H9 (cell line): ENCODE measurements around the gene PHLDA1. TPM values are rescaled to one million over a fixed set of nuclear protein-coding genes. Genes with fewer than 3 reads are reported as not detected.

Experiments
- DNase-seq: peaks from one replicate; pipeline ENCODE4 v3.0.0-alpha.2; 2017
- H2AFZ ChIP-seq: one replicate; pipeline ENCODE4 v1.6.1; 2013; ENCODE audit warnings: mild to moderate bottlenecking, low read length, control low read depth, moderate library complexity
- H2AK5ac ChIP-seq: 2 replicates; pipeline ENCODE4 v1.6.1; 2013; ENCODE audit warnings: low read length, control low read depth, mixed read lengths; ENCODE audit not compliant: insufficient read length
- H2BK120ac ChIP-seq: one replicate; pipeline ENCODE4 v1.6.1; 2013; ENCODE audit warnings: low read depth, mild to moderate bottlenecking, low read length, control low read depth, inconsistent platforms; ENCODE audit not compliant: poor library complexity, severe bottlenecking
- H2BK12ac ChIP-seq: 2 replicates; pipeline ENCODE4 v1.6.1; 2013; ENCODE audit warnings: low read length, control low read depth, mixed read lengths, low read depth; ENCODE audit not compliant: insufficient read length
- H2BK15ac ChIP-seq: 2 replicates; pipeline ENCODE4 v1.6.1; 2013; ENCODE audit warnings: low read depth, low read length, control low read depth
- H2BK20ac ChIP-seq: one replicate; pipeline ENCODE4 v1.6.1; 2013; ENCODE audit warnings: low read depth, mild to moderate bottlenecking, low read length, control low read depth, inconsistent platforms; ENCODE audit not compliant: poor library complexity, severe bottlenecking
- H2BK5ac ChIP-seq: 2 replicates; pipeline ENCODE4 v1.6.1; 2013; ENCODE audit warnings: low read length, control low read depth, mixed read lengths; ENCODE audit not compliant: insufficient read length
- H3K14ac ChIP-seq: 2 replicates; pipeline ENCODE4 v1.6.1; 2013; ENCODE audit warnings: low read length, control low read depth; ENCODE audit not compliant: insufficient read depth
- H3K18ac ChIP-seq: 2 replicates; pipeline ENCODE4 v1.6.1; 2013; ENCODE audit warnings: low read depth, mild to moderate bottlenecking, mixed read lengths, low read length, control low read depth; ENCODE audit not compliant: insufficient read length
- H3K23ac ChIP-seq: 2 replicates; pipeline ENCODE4 v1.6.1; 2013; ENCODE audit warnings: low read length, control low read depth, mixed read lengths, low read depth; ENCODE audit not compliant: insufficient read length
- H3K23me2 ChIP-seq: 2 replicates; pipeline ENCODE4 v1.6.1; 2013; ENCODE audit warnings: low read depth, mild to moderate bottlenecking, mixed read lengths, low read length, control low read depth; ENCODE audit not compliant: insufficient read length, poor library complexity, severe bottlenecking
- H3K27ac ChIP-seq: 2 replicates; pipeline ENCODE4 v1.5.1; 2013; ENCODE audit warnings: low read length, control low read depth, mixed read lengths, low read depth; ENCODE audit not compliant: insufficient read length
- H3K27me3 ChIP-seq: 2 replicates; pipeline ENCODE4 v1.6.1; 2013; ENCODE audit warnings: low read length, control low read depth, inconsistent platforms; ENCODE audit not compliant: insufficient read depth
- H3K4ac ChIP-seq: 2 replicates; pipeline ENCODE4 v1.6.1; 2013; ENCODE audit warnings: low read depth, mild to moderate bottlenecking, control low read depth, inconsistent platforms, low read length, moderate library complexity
- H3K4me1 ChIP-seq: 2 replicates; pipeline ENCODE4 v1.6.1; 2013; ENCODE audit warnings: low read length, control low read depth, inconsistent platforms; ENCODE audit not compliant: insufficient read depth
- H3K4me2 ChIP-seq: 2 replicates; pipeline ENCODE4 v1.6.1; 2013; ENCODE audit warnings: low read length, control low read depth, mixed read lengths; ENCODE audit not compliant: insufficient read length, insufficient read depth
- H3K56ac ChIP-seq: 2 replicates; pipeline ENCODE4 v1.6.1; 2013; ENCODE audit warnings: low read depth, mild to moderate bottlenecking, mixed read lengths, low read length, control low read depth; ENCODE audit not compliant: insufficient read length
- H3K79me1 ChIP-seq: 2 replicates; pipeline ENCODE4 v1.6.1; 2013; ENCODE audit warnings: low read depth, mild to moderate bottlenecking, moderate library complexity, low read length, control low read depth, inconsistent platforms; ENCODE audit not compliant: insufficient read depth, poor library complexity, severe bottlenecking
- H3K79me2 ChIP-seq: 2 replicates; pipeline ENCODE4 v1.6.1; 2013; ENCODE audit warnings: low read length, control low read depth, inconsistent platforms; ENCODE audit not compliant: insufficient read depth
- H3K9ac ChIP-seq: 2 replicates; pipeline ENCODE4 v1.6.1; 2013; ENCODE audit warnings: low read length, control low read depth, mixed read lengths; ENCODE audit not compliant: insufficient read length; ENCODE audit errors: extremely low read depth
- H3K9me3 ChIP-seq: one replicate; pipeline ENCODE4 v1.6.1; 2013; ENCODE audit warnings: low read depth, low read length, inconsistent platforms; ENCODE audit not compliant: control insufficient read depth
- H3T11ph ChIP-seq: one replicate; pipeline ENCODE4 v1.6.1; 2013; ENCODE audit warnings: mild to moderate bottlenecking, low read length, control low read depth, inconsistent platforms
- H4K20me1 ChIP-seq: one replicate; pipeline ENCODE4 v1.6.1; 2013; ENCODE audit not compliant: control insufficient read depth, insufficient read length, insufficient read depth
- H4K5ac ChIP-seq: 2 replicates; pipeline ENCODE4 v1.6.1; 2013; ENCODE audit warnings: low read depth, mild to moderate bottlenecking, mixed read lengths, low read length, control low read depth; ENCODE audit not compliant: insufficient read length
- H4K8ac ChIP-seq: replicated peaks from 2 replicates; pipeline ENCODE4 v1.6.1; 2013; ENCODE audit warnings: low read length, control low read depth, mixed read lengths, low read depth; ENCODE audit not compliant: insufficient read length
- H4K91ac ChIP-seq: 2 replicates; pipeline ENCODE4 v1.6.1; 2013; ENCODE audit warnings: low read depth, mild to moderate bottlenecking, moderate library complexity, mixed read lengths, low read length, control low read depth; ENCODE audit not compliant: insufficient read length
- H3K27ac Mint-ChIP-seq, 3 experiments: 2 replicates in 2 of 3; 3 replicates in 1 of 3; pipeline ENCODE4 v1.8.0; 2020 to 2021; ENCODE audit warnings: mixed read lengths in 3 of 3, mild to moderate bottlenecking in 1 of 3, moderate library complexity in 1 of 3
- H3K27me3 Mint-ChIP-seq: 2 replicates; pipeline ENCODE4 v1.8.0; 2021; ENCODE audit warnings: low read depth, mild to moderate bottlenecking, moderate library complexity, mixed read lengths
- H3K36me3 Mint-ChIP-seq, 3 experiments: 2 replicates in 2 of 3; 3 replicates in 1 of 3; pipeline ENCODE4 v1.8.0; 2020 to 2021; ENCODE audit warnings: low read depth in 3 of 3, mixed read lengths in 3 of 3; ENCODE audit not compliant: insufficient read depth in 1 of 3
- H3K4me1 Mint-ChIP-seq, 2 experiments: 2 replicates each; pipeline ENCODE4 v1.8.0; 2020; ENCODE audit warnings: mixed read lengths in 2 of 2
- H3K4me3 Mint-ChIP-seq, 2 experiments: 2 replicates in 1 of 2; 3 replicates in 1 of 2; pipeline ENCODE4 v1.8.0; 2020 to 2021; ENCODE audit warnings: mild to moderate bottlenecking in 2 of 2, mixed read lengths in 2 of 2, moderate library complexity in 1 of 2
- H3K9me3 Mint-ChIP-seq, 2 experiments: 2 replicates in 1 of 2; 3 replicates in 1 of 2; pipeline ENCODE4 v1.8.0; 2020; ENCODE audit warnings: mild to moderate bottlenecking in 2 of 2, mixed read lengths in 2 of 2, moderate library complexity in 1 of 2
- WGBS: extraction: QIAGEN DNeasy Blood & Tissue Kit; methylation state at CpG from one replicate; pipeline ENCODE4 v1.1.7; 2013; ENCODE audit warnings: missing lambda C conversion rate, low lambda C conversion rate, mixed read lengths; ENCODE audit not compliant: insufficient read length; ENCODE audit errors: extremely low coverage; 5-methylcytosine and 5-hydroxymethylcytosine counted together
- total RNA-seq: library from RNA; stranded (reverse); gene quantifications from 2 replicates; pipeline ENCODE4 v1.2.1, GENCODE V29; 2021
- TF ChIP-seq, protein P1 (sequence below): fragments of 200-600 bp; sonication (generic); conservative IDR thresholded peaks from 3 replicates; pipeline ENCODE4 v1.8.0; 2021; ENCODE audit warnings: antibody characterized with exemption, mild to moderate bottlenecking

Gene PHLDA1
- total RNA-seq, 1 experiment from 2014 or later = 106 TPM

DNA sequence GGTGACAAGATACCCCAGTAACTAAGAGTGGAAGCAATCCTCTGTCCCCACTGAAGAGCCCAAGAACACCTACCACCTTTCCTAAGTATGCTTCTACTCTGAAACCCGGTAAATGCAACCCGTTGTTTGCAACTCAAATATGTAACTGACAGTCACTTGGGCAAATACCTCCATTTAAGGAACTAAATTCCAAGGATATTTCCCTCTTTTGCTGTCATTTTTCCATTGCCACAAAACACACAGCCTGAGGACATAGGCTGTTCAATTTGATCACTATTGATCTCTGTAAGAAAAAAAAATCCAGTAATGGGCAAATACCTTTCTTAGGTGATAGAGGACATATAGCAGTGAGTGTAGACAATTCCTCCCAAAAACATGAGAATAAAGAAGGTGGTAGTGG lies 6.6 kb upstream of the PHLDA1 start:
- Histone ChIP-seq H4K91ac (no peak overlapping the region), H3K4me1 (peaks cover 12% of the 10 kb centered on the region), H2BK5ac (no peak overlapping the region), H3K23me2 (no peaks in the 10 kb centered on the region), H4K8ac (no peak overlapping the region), H2AFZ (no peak overlapping the region), H2BK20ac (no peak overlapping the region), H3K79me1 (no peaks in the 10 kb centered on the region), H3T11ph (no peak overlapping the region), H3K9me3 (no peaks in the 10 kb centered on the region), H2AK5ac (no peak overlapping the region), H4K5ac (no peak overlapping the region), H3K14ac (no peak overlapping the region), H2BK120ac (no peak overlapping the region), H3K4me2 (no peak overlapping the region), H3K27ac (no peak overlapping the region), H3K4ac (no peak overlapping the region), H3K27me3 (no peaks in the 10 kb centered on the region), H3K79me2 (no peaks in the 10 kb centered on the region), H2BK12ac (no peak overlapping the region), H3K9ac (no peak overlapping the region), H4K20me1 (no peaks in the 10 kb centered on the region), H3K56ac (no peak overlapping the region), H3K18ac (no peak overlapping the region), H2BK15ac (no peak overlapping the region), H3K23ac (no peak overlapping the region)
- WGBS = no CpG with 5 or more reads among the region's 2 CpGs
- TF ChIP-seq, protein P1, sequence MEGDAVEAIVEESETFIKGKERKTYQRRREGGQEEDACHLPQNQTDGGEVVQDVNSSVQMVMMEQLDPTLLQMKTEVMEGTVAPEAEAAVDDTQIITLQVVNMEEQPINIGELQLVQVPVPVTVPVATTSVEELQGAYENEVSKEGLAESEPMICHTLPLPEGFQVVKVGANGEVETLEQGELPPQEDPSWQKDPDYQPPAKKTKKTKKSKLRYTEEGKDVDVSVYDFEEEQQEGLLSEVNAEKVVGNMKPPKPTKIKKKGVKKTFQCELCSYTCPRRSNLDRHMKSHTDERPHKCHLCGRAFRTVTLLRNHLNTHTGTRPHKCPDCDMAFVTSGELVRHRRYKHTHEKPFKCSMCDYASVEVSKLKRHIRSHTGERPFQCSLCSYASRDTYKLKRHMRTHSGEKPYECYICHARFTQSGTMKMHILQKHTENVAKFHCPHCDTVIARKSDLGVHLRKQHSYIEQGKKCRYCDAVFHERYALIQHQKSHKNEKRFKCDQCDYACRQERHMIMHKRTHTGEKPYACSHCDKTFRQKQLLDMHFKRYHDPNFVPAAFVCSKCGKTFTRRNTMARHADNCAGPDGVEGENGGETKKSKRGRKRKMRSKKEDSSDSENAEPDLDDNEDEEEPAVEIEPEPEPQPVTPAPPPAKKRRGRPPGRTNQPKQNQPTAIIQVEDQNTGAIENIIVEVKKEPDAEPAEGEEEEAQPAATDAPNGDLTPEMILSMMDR = no peak
- Mint-ChIP-seq H3K27ac (peak overlapping the region in 2 of 3 experiments; percentile 8 to 91; a peak in 3 of 7 replicates), H3K36me3 (peaks cover 0 to under 1% (median 0%) of the 10 kb centered on the region in 3 experiments; a peak in 1 of 7 replicates), H3K4me1 (peaks cover 40 to 63% of the 10 kb centered on the region in 2 experiments), H3K27me3 (no peaks in the 10 kb centered on the region), H3K9me3 (no peaks in the 10 kb centered on the region; a peak in 1 of 5 replicates), H3K4me3 (no peak overlapping the region)
- DNase-seq = no peak
